VCaP (cell line): ENCODE results near the gene HOXC6.

Source experiments
- H3K27ac ChIP-seq: fragments of 450-650 bp; 2 replicates; pipeline ENCODE4 v1.5.1; 2017
- TF ChIP-seq, protein P1 (sequence below): fragments of 450-650 bp; conservative IDR thresholded peaks from 2 replicates; pipeline ENCODE4 v1.5.1; 2017; ENCODE audit warnings: mild to moderate bottlenecking, moderate library complexity

HOXC6 gene

DNA sequence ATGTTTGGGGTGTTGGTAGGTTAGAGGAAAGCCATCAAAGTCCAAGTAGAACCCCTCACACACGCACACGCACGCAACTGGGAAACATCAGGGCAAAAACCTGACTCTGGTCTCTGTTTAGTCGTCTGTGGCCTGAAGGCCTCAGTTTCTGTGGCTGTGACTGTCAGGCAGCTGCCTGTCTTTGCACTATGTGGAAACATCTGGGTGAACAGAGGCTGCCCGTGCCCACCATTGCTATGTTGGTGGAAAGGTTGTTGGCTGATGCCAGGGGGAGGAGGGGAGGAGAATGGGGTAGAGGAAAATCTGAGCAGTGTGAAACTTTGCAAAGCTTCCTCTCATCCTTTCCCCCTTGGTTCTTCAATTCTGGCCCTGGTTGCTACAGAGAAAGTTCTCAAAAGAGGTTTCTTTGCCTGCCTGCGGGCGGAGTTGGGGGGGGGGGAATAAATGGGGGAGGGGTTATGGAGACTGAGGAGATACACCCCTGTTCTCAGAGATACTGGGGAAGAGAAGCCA, 35.8 kb upstream of the HOXC6 start:
- TF ChIP-seq, protein P1, sequence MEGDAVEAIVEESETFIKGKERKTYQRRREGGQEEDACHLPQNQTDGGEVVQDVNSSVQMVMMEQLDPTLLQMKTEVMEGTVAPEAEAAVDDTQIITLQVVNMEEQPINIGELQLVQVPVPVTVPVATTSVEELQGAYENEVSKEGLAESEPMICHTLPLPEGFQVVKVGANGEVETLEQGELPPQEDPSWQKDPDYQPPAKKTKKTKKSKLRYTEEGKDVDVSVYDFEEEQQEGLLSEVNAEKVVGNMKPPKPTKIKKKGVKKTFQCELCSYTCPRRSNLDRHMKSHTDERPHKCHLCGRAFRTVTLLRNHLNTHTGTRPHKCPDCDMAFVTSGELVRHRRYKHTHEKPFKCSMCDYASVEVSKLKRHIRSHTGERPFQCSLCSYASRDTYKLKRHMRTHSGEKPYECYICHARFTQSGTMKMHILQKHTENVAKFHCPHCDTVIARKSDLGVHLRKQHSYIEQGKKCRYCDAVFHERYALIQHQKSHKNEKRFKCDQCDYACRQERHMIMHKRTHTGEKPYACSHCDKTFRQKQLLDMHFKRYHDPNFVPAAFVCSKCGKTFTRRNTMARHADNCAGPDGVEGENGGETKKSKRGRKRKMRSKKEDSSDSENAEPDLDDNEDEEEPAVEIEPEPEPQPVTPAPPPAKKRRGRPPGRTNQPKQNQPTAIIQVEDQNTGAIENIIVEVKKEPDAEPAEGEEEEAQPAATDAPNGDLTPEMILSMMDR: no peak
- H3K27ac ChIP-seq: no peak overlapping the region

DNA sequence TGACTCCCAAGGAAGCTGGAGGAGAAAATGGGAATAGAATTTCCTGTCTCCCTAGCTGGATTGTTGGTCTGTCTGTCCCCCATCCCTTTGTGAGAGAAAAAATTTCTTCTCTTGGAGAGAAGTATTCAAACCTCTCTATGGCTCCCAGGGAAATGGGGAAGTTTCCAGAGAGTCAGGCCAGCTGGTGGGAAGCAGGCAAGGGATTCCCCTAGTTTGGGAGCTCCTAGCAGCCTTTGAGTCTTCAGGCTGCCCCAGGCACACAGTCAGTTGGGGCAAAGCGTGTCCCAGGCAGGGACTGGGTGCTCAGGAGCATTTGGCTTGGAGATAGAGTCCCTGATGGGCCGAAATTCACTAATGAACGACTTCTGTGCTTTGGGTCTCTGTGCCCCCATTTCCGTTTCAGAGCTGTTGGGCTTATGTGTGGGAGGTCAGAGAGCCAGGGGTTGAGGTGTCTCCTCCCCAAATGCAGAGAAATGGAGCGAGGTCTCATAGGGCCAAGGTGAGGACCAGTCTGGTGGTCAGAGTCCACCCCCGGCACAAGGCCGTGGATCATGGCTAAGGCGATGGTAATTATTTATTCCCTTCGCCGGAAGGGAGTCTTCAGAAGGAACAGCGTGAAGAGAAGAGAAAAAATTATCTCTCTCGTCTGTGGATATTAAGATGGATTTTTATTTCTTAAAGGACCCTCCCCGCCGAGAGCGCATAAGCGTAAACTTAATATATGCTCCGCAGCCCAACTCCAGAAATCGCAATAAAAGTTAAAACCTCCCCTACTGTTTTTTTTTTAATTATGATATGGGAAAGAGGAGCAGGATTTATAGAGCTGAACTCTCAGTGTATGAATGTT, 34.9 kb upstream of the HOXC6 start:
- no peak overlapping the region for H3K27ac ChIP-seq

DNA sequence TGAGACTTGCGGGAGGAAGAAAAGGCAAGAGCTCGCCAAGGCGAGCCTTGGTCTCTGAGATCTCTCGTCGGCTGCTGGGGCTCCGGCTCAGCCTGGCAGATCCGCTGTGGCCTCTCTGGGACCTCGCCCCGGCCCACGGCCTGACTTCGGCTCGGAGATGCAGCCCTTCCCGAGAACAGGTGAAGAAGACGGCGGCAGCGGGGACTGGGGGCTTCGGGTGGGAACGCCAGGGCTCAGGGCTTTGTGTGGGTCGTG, 34.3 kb upstream of the HOXC6 start:
- no peak overlapping the region for H3K27ac ChIP-seq
- TF ChIP-seq, protein P1: no peak

More for the DNA sequence above, 34.9 kb upstream of the HOXC6 start:
- TF ChIP-seq, protein P1: no peak

DNA sequence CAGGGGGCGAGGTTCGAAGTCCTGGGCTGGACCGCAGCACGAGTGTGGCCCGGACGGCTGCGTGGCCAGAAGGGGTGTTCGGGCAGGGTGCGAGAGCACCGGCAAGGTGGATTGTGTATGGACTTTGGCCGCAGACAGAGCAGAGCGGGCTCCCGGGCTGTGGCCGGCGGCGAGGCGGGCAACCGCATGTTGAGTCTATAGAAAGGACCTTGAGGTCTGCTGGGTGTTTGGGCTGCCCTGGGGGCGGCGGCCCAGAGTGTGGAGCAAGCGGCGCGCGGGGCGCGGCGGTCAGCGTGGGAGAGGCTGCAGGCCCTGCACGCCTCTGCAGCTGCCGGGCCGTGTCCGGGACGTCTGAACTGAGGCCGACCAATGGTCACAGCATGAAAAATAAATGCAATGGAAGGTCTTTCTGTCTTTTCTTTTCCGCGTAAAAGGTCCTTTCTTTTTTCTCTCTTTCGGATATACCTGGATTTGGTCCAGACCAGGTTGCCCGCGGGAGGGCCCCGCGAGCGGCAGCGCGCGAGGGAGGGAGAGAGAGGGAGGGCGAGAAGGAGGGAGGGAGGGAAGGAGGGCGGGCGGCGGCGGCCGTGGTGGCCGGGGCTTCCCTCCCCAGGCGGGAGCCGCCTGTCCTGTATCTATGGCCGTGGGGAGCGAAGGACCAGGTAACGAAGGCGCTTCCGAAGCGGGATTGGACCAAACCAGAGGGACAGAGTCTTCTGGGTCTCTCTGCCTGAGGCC, 33.8 kb upstream of the HOXC6 start:
- no peak overlapping the region for H3K27ac ChIP-seq
- TF ChIP-seq, protein P1: no peak

DNA sequence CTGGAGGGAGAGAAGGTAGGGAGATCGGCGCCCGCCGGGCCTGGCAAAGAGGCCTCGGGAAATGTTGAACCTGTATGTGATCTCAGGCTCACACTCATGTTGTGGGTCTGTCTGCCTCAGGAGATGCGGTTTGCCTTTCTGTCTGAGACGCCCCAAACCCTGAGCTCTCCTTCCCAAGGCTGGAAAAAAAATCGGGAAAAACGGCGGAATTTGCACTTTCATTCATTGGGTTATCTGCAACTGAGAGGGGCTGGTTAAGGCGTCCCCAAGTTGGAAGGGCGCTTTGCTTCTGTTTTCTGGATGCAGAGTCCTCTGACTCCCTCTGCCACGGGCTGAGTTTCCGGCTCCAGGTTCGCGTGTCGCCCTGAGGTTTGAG, 33.2 kb upstream of the HOXC6 start:
- no peak overlapping the region for H3K27ac ChIP-seq
- TF ChIP-seq, protein P1: no peak

DNA sequence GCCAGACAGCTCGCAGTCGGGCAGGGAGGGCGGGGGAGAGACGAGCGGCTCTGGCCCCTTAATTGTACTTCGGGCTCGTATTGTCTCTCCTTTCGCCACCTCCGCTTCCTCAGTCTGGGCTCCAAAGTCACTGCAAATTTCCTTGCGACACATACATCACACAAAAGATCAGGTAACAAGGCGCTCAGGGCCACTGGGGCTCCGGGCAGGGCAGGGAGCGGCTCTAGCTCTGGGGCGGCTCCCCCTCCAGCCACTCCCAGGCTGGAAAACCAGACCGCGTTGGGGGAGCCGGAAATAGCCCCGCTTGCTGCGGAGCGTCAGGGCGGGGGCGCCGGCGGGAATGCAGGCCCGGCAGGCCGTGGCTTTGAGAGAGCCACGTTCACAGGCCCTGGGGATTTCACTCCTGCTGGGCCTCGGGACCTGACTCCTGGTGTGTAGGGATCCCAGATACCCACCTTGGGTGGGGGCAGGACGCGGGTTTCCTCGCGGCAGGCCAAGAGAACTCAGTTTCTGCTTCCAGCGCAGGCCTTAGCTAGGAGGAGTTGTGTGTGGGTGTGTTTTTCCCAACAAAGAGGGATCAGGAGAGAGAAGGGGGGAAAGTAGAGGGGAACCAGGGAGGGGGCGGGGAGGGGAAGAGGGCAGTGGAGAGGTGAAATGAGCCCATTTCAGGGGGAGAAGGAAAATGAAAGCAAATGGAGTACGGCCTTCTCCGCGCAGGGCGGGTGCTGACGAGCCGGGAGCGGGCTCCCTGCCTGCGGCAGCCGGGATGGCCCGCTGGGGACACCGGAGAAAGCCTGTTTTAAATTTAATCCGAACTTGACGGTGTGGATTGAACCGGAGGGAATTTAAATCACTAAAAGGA, 32.6 kb upstream of the HOXC6 start:
- H3K27ac ChIP-seq: no peak overlapping the region
- TF ChIP-seq, protein P1: no peak
